ENCODE results near the gene DAPK1. TPM values are rescaled to one million over a fixed set of nuclear protein-coding genes. Genes with fewer than 3 reads are reported as not detected.

The DAPK1 gene
- total and polyA plus RNA-seq, 2 donors (not counting 1 experiment from before 2014, with no cell fraction given): 1.7 to 2.8 TPM

- no peak overlapping the region for H3K4me3 Mint-ChIP-seq
- CTCF ChIA-PET: no interaction called here
- H2AFZ ChIP-seq (ENCODE audit: insufficient read depth, low read depth, low read length, poor library complexity, severe bottlenecking): no peak overlapping the region
- peaks cover 0 to 11% (median 0%) of the 10 kb centered on the region in 3 donors for H3K9me3 ChIP-seq (ENCODE audit: control extremely low read depth in 1 of 3, control insufficient read depth in 2 of 3, insufficient read depth in 1 of 3, low read length in 2 of 3)
- ATAC-seq (ENCODE audit: low read depth) (no peak), DNase-seq (no peak)
- H3K27ac Mint-ChIP-seq: no peak overlapping the region
- no peak overlapping the region for H3K27ac ChIP-seq (ENCODE audit: low read length in 2 of 2)
- H3K27me3 ChIP-seq (replicated peaks in 1 of 4; ENCODE audit: control extremely low read depth in 1 of 4, control insufficient read depth in 3 of 4, insufficient read depth in 4 of 4, low read length in 3 of 4): peaks cover 0 to 14% (median 6%) of the 10 kb centered on the region in 4 experiments
- no peak overlapping the region for H3K4me3 ChIP-seq (ENCODE audit: control extremely low read depth in 1 of 5, extremely low read depth in 1 of 5, insufficient read depth in 1 of 5, low read depth in 2 of 5, low read length in 4 of 5)
- WGBS (ENCODE audit: insufficient coverage): 13% methylated on average over 5 of the region's 6 CpGs
- intact Hi-C loops (cut with micrococcal nuclease): no loop called here
- peaks cover 22% of the 10 kb centered on the region for H3K4me1 Mint-ChIP-seq
- no peak overlapping the region for H3K4me2 ChIP-seq (replicated peaks; ENCODE audit: low read depth, low read length, poor library complexity, severe bottlenecking)
- H3K27me3 Mint-ChIP-seq: peaks cover 46% of the 10 kb centered on the region
- H3K79me2 ChIP-seq (ENCODE audit: control insufficient read depth, insufficient read depth, low read length): no peaks in the 10 kb centered on the region
- no peaks in the 10 kb centered on the region for H3K36me3 ChIP-seq (replicated peaks in 1 of 2; ENCODE audit: control extremely low read depth in 1 of 2, control insufficient read depth in 1 of 2, extremely low read depth in 1 of 2, insufficient read depth in 2 of 2, low read length in 1 of 2)
- no peaks in the 10 kb centered on the region for H4K20me1 ChIP-seq (ENCODE audit: control insufficient read depth, insufficient read depth, low read length, poor library complexity, severe bottlenecking)
- H3K4me1 ChIP-seq (ENCODE audit: control insufficient read depth in 2 of 2, insufficient read depth in 2 of 2, low read length in 2 of 2): peaks cover 15 to 20% of the 10 kb centered on the region in 2 donors
- no peak overlapping the region for H3K9ac ChIP-seq (ENCODE audit: low read length)
- TF ChIP-seq EZH2 (IDR thresholded peaks at IDR 0.05; ENCODE audit: borderline replicate concordance, insufficient read depth, low read depth, low read length, poor library complexity, severe bottlenecking) (no peak), CTCF (IDR thresholded peaks at IDR 0.05) (no peak)
- POLR2A ChIA-PET: no interaction called here
- no peaks in the 10 kb centered on the region for H3K9me3 Mint-ChIP-seq (ENCODE audit: insufficient read depth)
Measured at GRCh38 chr9:87520172-87520683, 22.6 kb downstream of the DAPK1 start.

GRCh38 chr9:87521834-87522233, 24.2 kb downstream of the DAPK1 start:
- H3K4me2 ChIP-seq (replicated peaks; ENCODE audit: low read depth, low read length, poor library complexity, severe bottlenecking): no peak overlapping the region
- no peaks in the 10 kb centered on the region for H4K20me1 ChIP-seq (ENCODE audit: control insufficient read depth, insufficient read depth, low read length, poor library complexity, severe bottlenecking)
- WGBS (ENCODE audit: insufficient coverage): 78% methylated on average over 7 of the region's 7 CpGs
- H2AFZ ChIP-seq (ENCODE audit: insufficient read depth, low read depth, low read length, poor library complexity, severe bottlenecking): no peak overlapping the region
- CTCF ChIA-PET: no interaction called here
- Mint-ChIP-seq H3K9me3 (ENCODE audit: insufficient read depth) (no peaks in the 10 kb centered on the region), H3K4me3 (no peak overlapping the region), H3K4me1 (peaks cover 17% of the 10 kb centered on the region), H3K27ac (no peak overlapping the region), H3K27me3 (peaks cover 32% of the 10 kb centered on the region)
- H3K4me1 ChIP-seq (ENCODE audit: control insufficient read depth in 2 of 2, insufficient read depth in 2 of 2, low read length in 2 of 2): peaks cover 11 to 16% of the 10 kb centered on the region in 2 donors
- intact Hi-C loops (cut with micrococcal nuclease): no loop called here
- peaks cover 0 to 7% (median 3%) of the 10 kb centered on the region in 4 experiments for H3K27me3 ChIP-seq (replicated peaks in 1 of 4; ENCODE audit: control extremely low read depth in 1 of 4, control insufficient read depth in 3 of 4, insufficient read depth in 4 of 4, low read length in 3 of 4)
- ATAC-seq (ENCODE audit: low read depth): no peak
- H3K9me3 ChIP-seq (ENCODE audit: control extremely low read depth in 1 of 3, control insufficient read depth in 2 of 3, insufficient read depth in 1 of 3, low read length in 2 of 3): peaks cover 0 to 8% (median 0%) of the 10 kb centered on the region in 3 donors
- no peak overlapping the region for H3K4me3 ChIP-seq (ENCODE audit: control extremely low read depth in 1 of 5, extremely low read depth in 1 of 5, insufficient read depth in 1 of 5, low read depth in 2 of 5, low read length in 4 of 5)
- POLR2A ChIA-PET: no interaction called here
- H3K79me2 ChIP-seq (ENCODE audit: control insufficient read depth, insufficient read depth, low read length): no peaks in the 10 kb centered on the region
- H3K27ac ChIP-seq (ENCODE audit: low read length in 2 of 2): no peak overlapping the region
- no peaks in the 10 kb centered on the region for H3K36me3 ChIP-seq (replicated peaks in 1 of 2; ENCODE audit: control extremely low read depth in 1 of 2, control insufficient read depth in 1 of 2, extremely low read depth in 1 of 2, insufficient read depth in 2 of 2, low read length in 1 of 2)
- DNase-seq: no peak
- TF ChIP-seq CTCF (IDR thresholded peaks at IDR 0.05) (no peak), EZH2 (IDR thresholded peaks at IDR 0.05; ENCODE audit: borderline replicate concordance, insufficient read depth, low read depth, low read length, poor library complexity, severe bottlenecking) (no peak)
- H3K9ac ChIP-seq (ENCODE audit: low read length): no peak overlapping the region
